Medulla oblongata (tissue), 1 donor: ENCODE data around the gene ENC1.
"Not testable (repeated sequence)": the region's sequence is repeated elsewhere in the genome, so short reads cannot be mapped to it uniquely, and the experiment has no call there.

Source experiments
- DNase-seq: peaks from one replicate; pipeline ENCODE4 v3.0.0-alpha.2; 2015; ENCODE audit errors: extremely low spot score

Gene ENC1

GRCh38 chr5:74640450-74640953, at the start of gene ENC1:
Gene ENC1, minus strand, starts transcription at chr5:74640728. Its CDS starts 4,243 bp downstream, at chr5:74636485.
- DNase-seq, result peak; percentile 86

GRCh38 chr5:74686962-74687751, 46.6 kb upstream of the ENC1 start:
- DNase-seq, result no peak

GRCh38 chr5:74685979-74686631, 45.6 kb upstream of the ENC1 start:
- peak; percentile 68 for DNase-seq

DNA sequence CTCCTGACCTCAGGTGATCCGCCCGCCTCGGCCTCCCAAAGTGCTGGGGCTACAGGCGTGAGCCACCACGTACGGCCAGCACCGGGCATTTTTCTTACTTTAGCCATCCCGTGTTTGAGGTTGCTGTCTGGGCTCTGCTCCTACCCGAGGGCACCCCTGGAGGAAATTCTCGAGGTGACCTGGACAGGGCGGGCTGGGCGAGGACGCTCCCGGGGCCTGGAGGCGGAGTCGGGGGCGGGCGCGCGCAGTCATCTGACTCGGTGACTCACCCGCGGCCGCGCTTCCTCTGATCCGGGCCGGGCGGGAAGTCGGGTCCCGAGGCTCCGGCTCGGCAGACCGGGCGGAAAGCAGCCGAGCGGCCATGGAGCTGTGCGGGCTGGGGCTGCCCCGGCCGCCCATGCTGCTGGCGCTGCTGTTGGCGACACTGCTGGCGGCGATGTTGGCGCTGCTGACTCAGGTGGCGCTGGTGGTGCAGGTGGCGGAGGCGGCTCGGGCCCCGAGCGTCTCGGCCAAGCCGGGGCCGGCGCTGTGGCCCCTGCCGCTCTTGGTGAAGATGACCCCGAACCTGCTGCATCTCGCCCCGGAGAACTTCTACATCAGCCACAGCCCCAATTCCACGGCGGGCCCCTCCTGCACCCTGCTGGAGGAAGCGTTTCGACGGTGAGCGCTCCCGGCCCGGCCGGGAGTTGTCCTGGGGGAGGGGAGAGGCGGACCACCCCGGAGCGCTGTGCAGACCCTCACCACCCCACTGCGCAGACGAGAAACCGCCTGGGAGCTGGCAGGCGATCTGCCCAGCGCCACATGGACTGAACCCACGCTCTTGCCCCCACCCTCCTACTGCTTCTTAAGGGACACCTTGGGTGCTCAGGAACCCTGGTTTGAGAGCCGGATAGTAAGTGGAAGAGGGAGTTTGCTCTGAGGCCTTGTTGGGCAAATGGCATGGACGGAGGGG, 44.6 kb upstream of the ENC1 start, which contains the start of gene HEXB:
TSS of gene HEXB (plus strand) at position 334 of the 952 bp plus-strand sequence. CDS start at position 362, 28 bp downstream.
- DNase-seq, result peak; percentile 88

GRCh38 chr5:74679966-74680365, 39.4 kb upstream of the ENC1 start:
- DNase-seq, result no peak

- not testable (repeated sequence) for DNase-seq
These were observed 38.8 kb upstream of the ENC1 start for GRCh38 chr5:74679300-74679699.

DNA sequence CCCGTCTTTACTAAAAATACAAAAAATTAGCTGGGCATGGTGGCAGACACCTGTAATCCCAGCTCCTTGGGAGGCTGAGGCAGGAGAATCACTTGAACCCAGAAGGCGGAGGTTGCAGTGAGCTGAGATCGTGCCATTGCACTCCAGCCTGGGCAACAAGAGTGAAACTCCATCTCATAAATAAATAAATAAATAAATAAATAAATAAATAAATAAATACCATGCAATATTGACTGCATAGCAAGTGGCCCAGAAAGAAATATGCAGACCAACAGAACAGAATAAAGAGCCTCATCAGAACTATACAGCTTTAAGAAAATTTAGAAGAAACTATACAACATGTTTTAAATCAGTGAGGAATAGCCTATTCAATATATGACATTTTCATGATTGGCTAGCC, 37.6 kb upstream of the ENC1 start:
- DNase-seq, result not testable (repeated sequence)

GRCh38 chr5:74676466-74676865, 35.9 kb upstream of the ENC1 start:
- not testable (repeated sequence) for DNase-seq

DNA sequence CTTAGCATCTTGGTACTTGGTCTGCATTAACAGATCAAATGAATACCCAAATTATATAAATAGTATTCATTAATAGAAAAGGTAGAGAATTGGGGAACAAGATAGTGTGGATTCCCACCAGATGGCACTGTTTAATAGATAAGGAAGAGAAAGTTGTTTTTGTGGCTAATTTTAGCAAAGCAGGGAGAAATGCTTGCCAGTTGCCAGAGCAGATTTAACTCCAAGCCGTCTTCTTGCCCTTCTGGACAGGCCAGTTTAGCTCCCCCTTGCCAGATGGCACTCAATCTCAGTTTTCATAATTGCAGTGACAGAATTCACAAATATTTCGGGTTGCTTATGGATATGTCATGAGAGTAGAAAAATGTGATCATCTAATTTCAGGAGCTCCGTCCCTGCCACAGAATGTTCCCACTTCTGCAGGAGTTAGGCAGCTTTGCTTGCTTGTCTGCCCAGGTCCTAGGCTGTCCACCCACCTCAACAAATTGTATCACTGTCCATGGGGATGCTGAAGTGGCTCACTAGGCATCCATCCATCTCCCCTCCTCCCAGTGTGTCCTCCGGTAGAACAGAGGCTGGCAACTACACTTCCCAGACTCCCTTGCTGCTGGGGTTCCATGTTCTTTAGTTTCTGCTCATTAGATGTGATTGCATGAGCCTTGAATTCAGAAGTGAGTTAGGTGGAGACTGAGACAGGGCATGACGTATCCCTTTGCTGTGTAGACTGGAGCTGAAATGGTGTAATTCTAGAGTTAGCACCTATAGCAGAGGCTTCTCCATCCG, 32.7 kb upstream of the ENC1 start:
- DNase-seq, result peak; percentile 82

DNA sequence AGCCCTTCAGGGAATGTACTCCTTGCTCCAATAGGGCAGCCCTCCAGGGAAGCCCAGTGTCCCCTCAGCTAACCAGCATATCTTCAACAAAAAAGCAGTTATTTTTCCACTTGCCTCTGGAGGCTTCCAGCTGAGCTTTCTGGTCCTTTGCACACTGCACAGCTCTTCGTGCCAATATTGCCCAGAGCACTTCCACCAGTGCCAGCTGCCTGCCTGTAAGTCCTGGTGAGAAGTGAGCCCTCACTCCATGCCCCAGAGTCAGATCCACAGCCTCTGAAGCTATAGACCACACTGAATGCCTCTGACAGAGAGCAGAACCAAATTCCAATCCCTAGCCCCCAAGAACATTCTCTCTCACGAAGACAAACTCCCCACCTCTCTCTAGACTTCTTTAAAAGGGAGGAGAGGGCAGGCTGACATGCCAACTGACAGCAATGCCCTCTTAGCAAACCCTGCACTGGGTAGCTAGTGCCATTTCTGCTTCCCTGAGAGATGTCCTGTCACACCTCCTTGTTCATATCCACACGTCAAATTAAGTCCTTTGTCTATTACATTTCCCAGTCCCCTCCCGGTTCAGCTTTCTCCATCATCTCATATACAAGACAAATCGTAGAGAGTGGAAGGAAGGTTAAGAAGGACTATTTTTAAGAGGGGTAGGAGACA, 31.8 kb upstream of the ENC1 start:
- DNase-seq, result no peak

DNA sequence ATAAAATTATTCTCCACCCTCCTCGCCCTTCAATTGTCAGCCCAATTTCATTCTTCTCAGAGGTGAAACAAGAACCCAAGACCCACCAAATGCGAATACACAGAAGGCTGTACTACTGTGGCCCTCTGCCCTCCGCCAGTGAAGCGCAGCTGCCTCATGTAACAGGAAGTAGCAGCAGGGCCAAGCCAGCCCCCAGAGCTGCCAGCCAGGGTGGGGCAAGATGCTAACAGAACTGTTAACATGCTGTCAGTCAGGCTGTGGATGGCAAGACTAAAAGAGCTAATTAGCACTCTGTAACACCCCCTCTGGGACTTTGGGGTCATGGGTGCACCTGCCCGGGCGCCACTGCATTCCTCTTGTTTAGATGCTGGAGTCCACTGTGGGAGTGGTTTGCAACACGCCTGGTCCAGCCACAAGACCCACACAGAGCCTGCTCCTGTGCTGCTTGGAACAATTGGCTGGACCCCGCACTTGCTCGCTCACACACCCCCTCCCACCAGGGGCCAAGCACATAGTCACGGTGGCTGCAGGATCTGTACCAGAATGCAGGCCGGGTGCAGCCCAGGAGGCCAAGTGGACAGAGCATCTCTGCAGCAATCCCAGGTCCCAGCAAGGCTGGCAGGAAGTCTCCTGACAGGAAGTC, 30.0 kb upstream of the ENC1 start:
- no peak for DNase-seq

DNA sequence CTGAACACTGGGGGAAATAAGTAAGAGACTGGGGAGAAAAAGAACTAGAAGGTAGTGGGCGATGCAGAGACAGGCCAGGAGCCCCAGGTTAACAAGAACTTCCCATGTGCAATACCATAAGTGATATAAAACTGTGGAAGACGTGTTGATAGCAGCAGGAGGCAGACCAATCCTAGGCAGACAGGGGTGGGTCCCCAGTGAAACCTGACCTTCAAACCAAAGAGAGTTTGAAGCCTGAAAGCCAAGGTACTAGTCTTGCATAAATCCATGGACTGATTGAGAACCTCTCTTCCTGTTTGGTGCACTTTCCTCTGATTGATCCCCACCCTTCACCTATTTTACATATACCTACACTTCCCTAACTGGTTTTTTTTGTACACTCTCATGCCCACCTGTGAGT, 29.3 kb upstream of the ENC1 start:
- DNase-seq, result no peak

DNA sequence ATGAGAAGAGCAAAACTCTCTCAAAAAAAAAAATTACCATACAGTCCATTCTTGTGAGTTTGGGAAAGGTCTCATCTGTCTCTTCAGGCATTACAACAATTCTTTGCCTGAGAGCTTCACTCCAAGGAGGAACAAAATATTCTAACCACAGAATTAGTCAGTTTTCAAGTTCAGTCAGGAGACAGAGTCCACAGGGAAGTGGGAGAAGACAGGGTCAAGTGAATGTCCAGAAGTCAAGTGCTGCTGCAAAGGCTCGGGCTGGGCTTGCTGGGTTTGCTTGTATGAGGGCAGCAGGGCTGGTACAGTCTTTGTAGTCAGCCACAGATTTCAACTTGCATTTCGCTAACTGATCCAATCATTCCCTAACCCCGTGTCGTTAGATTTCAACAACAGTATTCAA, 26.9 kb upstream of the ENC1 start:
- no peak for DNase-seq

DNA sequence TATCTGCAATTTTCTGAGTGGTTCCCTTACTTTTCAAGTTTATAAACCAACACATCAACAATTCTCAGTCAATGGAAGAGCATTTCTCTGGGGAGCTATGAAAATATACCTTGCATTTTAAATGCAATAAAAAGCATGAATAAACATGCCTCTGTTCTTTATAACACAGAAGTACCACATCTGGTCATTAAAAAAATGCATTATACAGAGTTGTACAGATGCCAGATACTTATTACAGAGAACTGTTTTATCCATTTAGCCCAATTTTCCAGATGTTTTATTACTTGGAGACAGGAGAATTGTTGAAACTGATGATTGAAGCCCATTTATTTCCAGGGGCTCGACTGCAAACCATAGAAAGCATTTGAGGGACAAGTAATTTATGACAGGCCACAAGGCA, 25.3 kb upstream of the ENC1 start:
- no peak for DNase-seq

DNA sequence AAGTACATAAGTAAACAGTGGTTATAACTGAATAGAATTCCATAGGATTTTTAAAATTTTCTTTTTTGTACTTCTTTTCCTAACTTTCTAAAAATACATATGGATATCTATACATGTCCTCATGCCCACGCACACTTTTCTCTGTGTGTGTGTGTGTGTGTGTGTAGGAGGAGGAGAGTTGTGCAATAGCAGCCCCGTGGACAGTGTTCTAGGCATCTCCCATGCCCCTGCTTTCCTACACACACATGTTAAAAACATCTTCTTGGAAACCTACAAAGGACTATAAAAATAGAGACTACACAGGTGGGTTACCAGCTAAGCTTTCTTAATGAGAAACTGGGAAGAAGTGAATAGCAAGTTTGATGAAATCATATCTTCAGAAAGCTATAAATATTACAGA, 24.7 kb upstream of the ENC1 start:
- DNase-seq, result no peak

- DNase-seq, result no peak
These were observed 24.0 kb upstream of the ENC1 start for GRCh38 chr5:74664551-74664950.

DNA sequence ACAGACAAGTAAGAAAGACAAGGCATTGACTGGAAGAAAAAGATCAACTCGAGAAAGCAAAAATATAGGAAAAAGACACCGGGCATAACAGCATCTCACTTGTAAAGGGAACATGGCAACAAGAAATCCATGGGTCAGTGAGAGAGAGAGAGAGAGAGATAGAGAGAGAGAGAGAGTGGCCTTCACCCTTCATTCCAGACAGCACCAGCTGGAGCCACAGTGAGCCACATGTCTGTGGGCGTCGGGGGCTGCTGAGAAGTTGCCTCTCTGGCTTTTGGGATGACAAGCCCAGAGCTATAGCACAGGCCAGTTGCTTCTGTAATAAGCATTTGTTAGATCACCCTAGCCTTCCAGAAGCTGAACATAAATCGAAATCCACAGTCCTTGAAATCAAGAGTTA, 20.3 kb upstream of the ENC1 start:
- no peak for DNase-seq

DNA sequence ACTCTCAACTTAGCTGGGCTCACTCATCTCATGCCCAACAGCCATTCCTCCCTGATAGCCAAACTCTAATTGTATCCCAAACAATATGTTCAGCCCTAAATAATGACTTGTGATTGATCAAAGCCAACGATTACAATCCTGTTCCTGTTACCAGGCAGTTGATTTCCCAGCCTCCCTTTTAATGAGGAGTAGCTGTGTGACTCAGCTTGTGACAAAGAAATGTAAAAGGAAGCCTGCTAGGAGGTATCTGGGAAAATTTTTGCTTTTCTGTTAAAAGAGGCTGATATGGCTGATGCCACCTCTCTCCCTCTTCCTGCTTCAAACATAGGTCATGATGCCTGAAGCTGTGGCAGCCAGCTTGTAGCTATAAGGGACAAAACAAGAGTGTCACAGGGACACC, 19.6 kb upstream of the ENC1 start:
- DNase-seq, result no peak

- no peak for DNase-seq
These were observed 18.6 kb upstream of the ENC1 start for GRCh38 chr5:74659172-74659571.

DNA sequence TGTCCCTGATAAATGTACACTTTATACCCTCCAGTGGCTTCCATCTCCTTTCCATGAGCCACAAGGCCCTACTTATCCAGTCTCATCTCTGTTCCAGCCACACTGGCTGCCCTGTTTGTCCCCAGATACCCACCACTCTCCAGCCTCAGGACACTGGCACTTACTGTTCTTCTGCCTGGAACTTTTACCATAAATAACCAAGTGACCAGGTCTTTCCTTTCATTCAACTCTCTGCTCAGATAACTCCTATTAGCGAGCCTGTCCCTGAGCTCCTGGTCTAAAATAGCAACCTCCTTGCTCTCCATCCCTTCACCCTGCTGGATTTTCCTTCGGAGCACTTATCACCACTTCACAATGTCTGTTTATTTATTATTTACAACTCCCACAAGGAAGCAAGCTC, 16.6 kb upstream of the ENC1 start:
- DNase-seq, result no peak
